Endodermal cell (in vitro differentiated cells): ENCODE results near the gene SLC35F6. TPM values are rescaled to one million over a fixed set of nuclear protein-coding genes. Genes with fewer than 3 reads are reported as not detected.

ENCODE experiments used
- DNase-seq: peaks from one replicate; pipeline ENCODE4 v3.0.0-alpha.2; 2017
- H3K27ac ChIP-seq: 2 replicates; pipeline ENCODE4 v1.5.1; 2013; ENCODE audit warnings: mild to moderate bottlenecking, low read depth, low read length, moderate library complexity
- H3K27me3 ChIP-seq: 2 replicates; pipeline ENCODE4 v1.6.1; 2013; ENCODE audit warnings: mild to moderate bottlenecking, low read length, moderate library complexity; ENCODE audit not compliant: insufficient read depth, control insufficient read depth, poor library complexity, severe bottlenecking
- H3K36me3 ChIP-seq: 2 replicates; pipeline ENCODE4 v1.7.0; 2013; ENCODE audit warnings: mild to moderate bottlenecking, low read length, moderate library complexity; ENCODE audit not compliant: control insufficient read depth, insufficient read depth
- H3K4me1 ChIP-seq: one replicate; pipeline ENCODE4 v1.7.0; 2013; ENCODE audit warnings: low read length; ENCODE audit not compliant: control insufficient read depth, insufficient read depth
- H3K4me3 ChIP-seq: 2 replicates; pipeline ENCODE4 v1.5.1; 2013; ENCODE audit warnings: mild to moderate bottlenecking, low read length, moderate library complexity
- H3K9ac ChIP-seq: 2 replicates; pipeline ENCODE4 v1.6.1; 2013; ENCODE audit warnings: mild to moderate bottlenecking, low read length, moderate library complexity; ENCODE audit not compliant: poor library complexity, severe bottlenecking; ENCODE audit errors: extremely low read depth
- H3K9me3 ChIP-seq: 2 replicates; pipeline ENCODE4 v1.6.1; 2013; ENCODE audit warnings: mild to moderate bottlenecking, low read length, moderate library complexity; ENCODE audit not compliant: control insufficient read depth
- H3K27ac Mint-ChIP-seq: 2 replicates; pipeline ENCODE4 v1.8.0; 2020; ENCODE audit warnings: mixed read lengths
- H3K27me3 Mint-ChIP-seq: 2 replicates; pipeline ENCODE4 v1.8.0; 2021; ENCODE audit warnings: mild to moderate bottlenecking, mixed read lengths; ENCODE audit not compliant: insufficient read depth
- H3K36me3 Mint-ChIP-seq: 2 replicates; pipeline ENCODE4 v1.8.0; 2020; ENCODE audit warnings: low read depth, mixed read lengths
- H3K4me1 Mint-ChIP-seq: 2 replicates; pipeline ENCODE4 v1.8.0; 2020; ENCODE audit warnings: mixed read lengths
- H3K4me3 Mint-ChIP-seq: 2 replicates; pipeline ENCODE4 v1.8.0; 2020; ENCODE audit warnings: mild to moderate bottlenecking, moderate library complexity, mixed read lengths
- H3K9me3 Mint-ChIP-seq: 2 replicates; pipeline ENCODE4 v1.8.0; 2020; ENCODE audit warnings: mild to moderate bottlenecking, mixed read lengths
- WGBS, 2 experiments: methylation state at CpG; one replicate each; pipeline versions ENCODE4 v1.1.5 to v1.1.7; 2013; ENCODE audit warnings: missing lambda C conversion rate in 2 of 2, mixed read lengths in 1 of 2; ENCODE audit not compliant: insufficient coverage in 1 of 2, insufficient read length in 1 of 2; 5-methylcytosine and 5-hydroxymethylcytosine counted together
- total RNA-seq, 2 donors: library from RNA; stranded (reverse); fragmentation: NEBNext Ultra II Directional in 1 of 2; extraction: Animal tissue kit (Norgen Biotek cat#: 25700) in 1 of 2; gene quantifications; 2 replicates in 1 of 2; 3 replicates in 1 of 2; pipeline ENCODE4 v1.2.1, GENCODE V29; 2021
- TF ChIP-seq, protein P1 (sequence below): fragments of 200-600 bp; sonication (generic); conservative IDR thresholded peaks from 2 replicates; pipeline ENCODE4 v1.5.0; 2021; ENCODE audit warnings: antibody characterized with exemption, mild to moderate bottlenecking

SLC35F6 gene
- total RNA-seq, 2 donors from 2014 or later: 23.3 to 24.8 TPM

DNA sequence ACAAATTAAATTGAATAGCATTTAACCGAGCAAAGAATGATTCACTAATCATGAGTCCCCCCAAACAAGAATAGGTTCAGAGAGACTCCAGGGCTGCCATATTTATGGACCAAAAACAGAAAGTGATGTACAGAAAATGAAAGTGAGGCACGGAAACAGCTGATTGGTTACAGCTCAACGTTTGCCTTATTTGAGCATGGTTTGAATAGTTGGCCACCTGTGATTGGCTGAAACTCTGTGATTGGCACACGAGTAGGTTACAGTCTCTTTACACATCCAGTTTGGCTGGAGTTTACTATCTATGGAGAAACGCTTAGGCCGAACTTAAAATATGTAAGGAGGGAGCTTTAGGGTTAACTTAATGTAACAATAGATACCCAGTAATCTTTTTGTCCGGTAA is 56.8 kb downstream of the SLC35F6 start:
- 89 to 96% methylated on average over 5 to 7 of the region's 7 CpGs for WGBS, 2 experiments
- DNase-seq: no peak
- Histone ChIP-seq H3K27me3 (no peaks in the 10 kb centered on the region), H3K27ac (no peak overlapping the region), H3K4me3 (no peak overlapping the region), H3K9ac (no peak overlapping the region), H3K4me1 (no peaks in the 10 kb centered on the region), H3K36me3 (no peaks in the 10 kb centered on the region), H3K9me3 (no peaks in the 10 kb centered on the region)
- TF ChIP-seq, protein P1, sequence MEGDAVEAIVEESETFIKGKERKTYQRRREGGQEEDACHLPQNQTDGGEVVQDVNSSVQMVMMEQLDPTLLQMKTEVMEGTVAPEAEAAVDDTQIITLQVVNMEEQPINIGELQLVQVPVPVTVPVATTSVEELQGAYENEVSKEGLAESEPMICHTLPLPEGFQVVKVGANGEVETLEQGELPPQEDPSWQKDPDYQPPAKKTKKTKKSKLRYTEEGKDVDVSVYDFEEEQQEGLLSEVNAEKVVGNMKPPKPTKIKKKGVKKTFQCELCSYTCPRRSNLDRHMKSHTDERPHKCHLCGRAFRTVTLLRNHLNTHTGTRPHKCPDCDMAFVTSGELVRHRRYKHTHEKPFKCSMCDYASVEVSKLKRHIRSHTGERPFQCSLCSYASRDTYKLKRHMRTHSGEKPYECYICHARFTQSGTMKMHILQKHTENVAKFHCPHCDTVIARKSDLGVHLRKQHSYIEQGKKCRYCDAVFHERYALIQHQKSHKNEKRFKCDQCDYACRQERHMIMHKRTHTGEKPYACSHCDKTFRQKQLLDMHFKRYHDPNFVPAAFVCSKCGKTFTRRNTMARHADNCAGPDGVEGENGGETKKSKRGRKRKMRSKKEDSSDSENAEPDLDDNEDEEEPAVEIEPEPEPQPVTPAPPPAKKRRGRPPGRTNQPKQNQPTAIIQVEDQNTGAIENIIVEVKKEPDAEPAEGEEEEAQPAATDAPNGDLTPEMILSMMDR: no peak
- no peaks in the 10 kb centered on the region for H3K9me3 Mint-ChIP-seq
- no peak overlapping the region for H3K27ac Mint-ChIP-seq
- peaks cover 8% of the 10 kb centered on the region for H3K27me3 Mint-ChIP-seq
- H3K4me1 Mint-ChIP-seq: peaks cover 9% of the 10 kb centered on the region
- H3K36me3 Mint-ChIP-seq: no peaks in the 10 kb centered on the region
- H3K4me3 Mint-ChIP-seq: no peak overlapping the region

GRCh38 chr2:26822877-26823276 is 58.8 kb downstream of the SLC35F6 start:
- Histone ChIP-seq H3K4me3 (no peak overlapping the region), H3K9me3 (no peaks in the 10 kb centered on the region), H3K36me3 (no peaks in the 10 kb centered on the region), H3K4me1 (no peaks in the 10 kb centered on the region), H3K9ac (no peak overlapping the region), H3K27me3 (no peaks in the 10 kb centered on the region), H3K27ac (no peak overlapping the region)
- Mint-ChIP-seq H3K36me3 (no peaks in the 10 kb centered on the region), H3K27ac (no peak overlapping the region), H3K4me3 (no peak overlapping the region), H3K4me1 (peaks cover 5% of the 10 kb centered on the region), H3K9me3 (no peaks in the 10 kb centered on the region), H3K27me3 (peaks cover 6% of the 10 kb centered on the region)
- TF ChIP-seq, protein P1: no peak
- WGBS, 2 experiments: 93 to 96% methylated on average over 5 to 6 of the region's 6 CpGs
- DNase-seq: no peak

Other genes starting within 250 kb of the SLC35F6 start
- gene CIB4, start 122.9 kb upstream of the SLC35F6 start, total RNA-seq: not detected
- gene KCNK3, start 71.6 kb upstream of the SLC35F6 start, total RNA-seq: not detected
- 10 to 100 TPM; 21.5 to 38.3 TPM for gene CENPA, start 21.8 kb downstream of the SLC35F6 start, total RNA-seq
- 1 to 10 TPM; 3.1 to 3.5 TPM for gene DPYSL5, start 83.8 kb downstream of the SLC35F6 start, total RNA-seq
- gene MAPRE3, start 206.4 kb downstream of the SLC35F6 start, total RNA-seq: 1 to 10 TPM; 3.2 to 4.4 TPM